GM12892 (cell line): Measurements from ENCODE around the gene MST1R.

Experiments
- POLR2A ChIP-seq: IDR thresholded peaks from 2 replicates; pipeline ENCODE4 v1.6.1; 2011; ENCODE audit warnings: low read depth, low read length, control low read depth
- TAF1 ChIP-seq: IDR thresholded peaks from 2 replicates; pipeline ENCODE4 v1.6.1; 2011; ENCODE audit warnings: low read depth, mild to moderate bottlenecking, control low read depth, low read length, borderline replicate concordance

GRCh38 chr3:49877716-49878115, 26.0 kb downstream of the MST1R start:
- TF ChIP-seq TAF1: no peak
- no peak for TF ChIP-seq POLR2A
